Activated CD4-positive, alpha-beta T cell treated with anti-CD3 and anti-CD28 coated beads, Interleukin-2, amount 10 ng/mL, durations not matched to agents 7 days and 5 days (primary cell): Measurements from ENCODE around the gene FBF1. TPM values are rescaled to one million over a fixed set of nuclear protein-coding genes. Genes with fewer than 3 reads are reported as not detected.

ENCODE experiments used
- CTCF ChIA-PET: fragments of 350-600 bp; sonication (Branson Sonifier 250); formaldehyde crosslinking; loops from one replicate; lab custom pipeline; 2021; ENCODE audit warnings: antibody characterized with exemption; lab: Charles Lee
- POLR2A ChIA-PET: fragments of 350-600 bp; sonication (Branson Sonifier 250); formaldehyde crosslinking; loops from one replicate; lab custom pipeline; 2021; ENCODE audit warnings: antibody characterized with exemption; lab: Charles Lee
- DNase-seq: peaks from one replicate; pipeline ENCODE4 v3.0.0-alpha.2; 2020
- H3K27ac Mint-ChIP-seq: one replicate; pipeline ENCODE4 v1.8.0; 2021; ENCODE audit warnings: mild to moderate bottlenecking, moderate library complexity, mixed read lengths
- H3K27me3 Mint-ChIP-seq: one replicate; pipeline ENCODE4 v1.8.0; 2021; ENCODE audit warnings: mixed read lengths
- H3K36me3 Mint-ChIP-seq: one replicate; pipeline ENCODE4 v1.8.0; 2021; ENCODE audit warnings: low read depth, mixed read lengths
- H3K4me1 Mint-ChIP-seq: one replicate; pipeline ENCODE4 v1.8.0; 2021; ENCODE audit warnings: mixed read lengths
- H3K4me3 Mint-ChIP-seq: one replicate; pipeline ENCODE4 v1.8.0; 2021; ENCODE audit warnings: mild to moderate bottlenecking, moderate library complexity, mixed read lengths
- H3K9me3 Mint-ChIP-seq: one replicate; pipeline ENCODE4 v1.8.0; 2021; ENCODE audit warnings: mixed read lengths
- total RNA-seq, 2 experiments: library from RNA; stranded (reverse); gene quantifications; one replicate each; pipeline ENCODE4 v1.2.3, GENCODE V29; 2021

The FBF1 gene
- total RNA-seq: 10 to 100 TPM; 21.7 to 23.5 TPM

GRCh38 chr17:75940727-75941441 lies at the start of gene FBF1:
Gene FBF1, minus strand, starts transcription at chr17:75941042. Its CDS starts 2,893 bp downstream, at chr17:75938149.
- Mint-ChIP-seq H3K4me1 (peaks cover 18% of the 10 kb centered on the region), H3K27ac (peak within 1 kb of the TSS; percentile 89), H3K4me3 (peak within 1 kb of the TSS; percentile 92), H3K27me3 (no peaks in the 10 kb centered on the region), H3K36me3 (peaks cover 3% of the 10 kb centered on the region), H3K9me3 (no peaks in the 10 kb centered on the region)
- CTCF ChIA-PET: interaction anchor here (0.7 to 1.3 kb wide), 6 partner anchors 10 to 59 kb away, joined by 3 to 5 read pairs (median 4); partner anchors contain the start of gene CDK3
- DNase-seq: peak; percentile 92
- POLR2A ChIA-PET: no interaction called here

GRCh38 chr17:75987041-75987440 lies 46.2 kb upstream of the FBF1 start:
- POLR2A ChIA-PET: no interaction called here
- peaks cover 2% of the 10 kb centered on the region for H3K36me3 Mint-ChIP-seq
- peak overlapping the region; percentile 9 for H3K27ac Mint-ChIP-seq
- H3K9me3 Mint-ChIP-seq: no peaks in the 10 kb centered on the region
- no peaks in the 10 kb centered on the region for H3K27me3 Mint-ChIP-seq
- CTCF ChIA-PET: interaction anchor here (0.9 kb wide), 1 partner anchor 44 kb away, joined by 3 read pairs; no protein-coding TSS in a partner anchor
- H3K4me1 Mint-ChIP-seq: peaks cover 3% of the 10 kb centered on the region
- no peak for DNase-seq
- H3K4me3 Mint-ChIP-seq: no peak overlapping the region

- Mint-ChIP-seq H3K4me1 (peaks cover 7% of the 10 kb centered on the region), H3K36me3 (peaks cover 2% of the 10 kb centered on the region), H3K27ac (no peak overlapping the region), H3K9me3 (no peaks in the 10 kb centered on the region), H3K4me3 (no peak overlapping the region), H3K27me3 (no peaks in the 10 kb centered on the region)
- POLR2A ChIA-PET: no interaction called here
- CTCF ChIA-PET: no interaction called here
- DNase-seq: no peak
Measured at GRCh38 chr17:75985986-75986385, 45.1 kb upstream of the FBF1 start.

- peaks cover 15% of the 10 kb centered on the region for H3K4me1 Mint-ChIP-seq
- POLR2A ChIA-PET: interaction anchor here (1.0 kb wide), 1 partner anchor 13 kb away, joined by 3 read pairs; no protein-coding TSS in a partner anchor
- no peak overlapping the region for H3K27ac Mint-ChIP-seq
- no peak for DNase-seq
- CTCF ChIA-PET: interaction anchor here (1.1 to 2.5 kb wide), 3 partner anchors 13 to 20 kb away, joined by 3 to 7 read pairs (median 5); no protein-coding TSS in a partner anchor
- H3K27me3 Mint-ChIP-seq: no peaks in the 10 kb centered on the region
- no peaks in the 10 kb centered on the region for H3K36me3 Mint-ChIP-seq
- no peaks in the 10 kb centered on the region for H3K9me3 Mint-ChIP-seq
- no peak overlapping the region for H3K4me3 Mint-ChIP-seq
Measured at GRCh38 chr17:75983501-75984181, 42.8 kb upstream of the FBF1 start.

GRCh38 chr17:75981019-75981615 lies 40.3 kb upstream of the FBF1 start:
- H3K9me3 Mint-ChIP-seq: no peaks in the 10 kb centered on the region
- ChIA-PET CTCF (interaction anchor here (0.5 to 1.6 kb wide), 8 partner anchors 19 to 1173 kb away, joined by 3 to 7 read pairs (median 4); partner anchors contain the start of genes CDK3 and TRIM65), POLR2A (no interaction called here)
- peak overlapping the region; percentile 98 for H3K27ac Mint-ChIP-seq
- peaks cover 9% of the 10 kb centered on the region for H3K36me3 Mint-ChIP-seq
- no peak for DNase-seq
- H3K4me1 Mint-ChIP-seq: peaks cover 32% of the 10 kb centered on the region
- peak overlapping the region; percentile 91 for H3K4me3 Mint-ChIP-seq
- H3K27me3 Mint-ChIP-seq: no peaks in the 10 kb centered on the region

GRCh38 chr17:75980188-75981018 lies 39.6 kb upstream of the FBF1 start:
- Mint-ChIP-seq H3K4me1 (peaks cover 37% of the 10 kb centered on the region), H3K27me3 (no peaks in the 10 kb centered on the region), H3K4me3 (peak overlapping the region; percentile 91), H3K36me3 (peaks cover 10% of the 10 kb centered on the region), H3K9me3 (no peaks in the 10 kb centered on the region), H3K27ac (peak overlapping the region; percentile 98)
- POLR2A ChIA-PET: interaction anchor here (0.9 kb wide), 1 partner anchor 83 kb away, joined by 6 read pairs; no protein-coding TSS in a partner anchor
- CTCF ChIA-PET: interaction anchor here (0.5 to 1.6 kb wide), 9 partner anchors 18 to 1174 kb away, joined by 3 to 7 read pairs (median 4); partner anchors contain the start of genes CDK3 and TRIM65
- no peak for DNase-seq

GRCh38 chr17:75979705-75980187 lies 38.9 kb upstream of the FBF1 start:
- CTCF ChIA-PET: interaction anchor here (0.8 to 1.6 kb wide), 5 partner anchors 17 to 118 kb away, joined by 4 to 7 read pairs (median 4); partner anchors contain the start of gene TRIM65
- H3K27me3 Mint-ChIP-seq: no peaks in the 10 kb centered on the region
- POLR2A ChIA-PET: interaction anchor here (0.9 kb wide), 1 partner anchor 83 kb away, joined by 6 read pairs; no protein-coding TSS in a partner anchor
- H3K4me3 Mint-ChIP-seq: peak overlapping the region; percentile 91
- no peak for DNase-seq
- peaks cover 10% of the 10 kb centered on the region for H3K36me3 Mint-ChIP-seq
- H3K4me1 Mint-ChIP-seq: peaks cover 37% of the 10 kb centered on the region
- H3K9me3 Mint-ChIP-seq: no peaks in the 10 kb centered on the region
- H3K27ac Mint-ChIP-seq: peak overlapping the region; percentile 98

GRCh38 chr17:75978938-75979704 lies 38.3 kb upstream of the FBF1 start, which contains the start of the genes ACOX1 and TEN1:
Gene ACOX1, minus strand, starts transcription at chr17:75979166. Its CDS starts 93 bp downstream, at chr17:75979073.
Gene TEN1, plus strand, starts transcription at chr17:75979240. Its CDS starts 6,953 bp downstream, at chr17:75986193.
- Mint-ChIP-seq H3K9me3 (no peaks in the 10 kb centered on the region), H3K27me3 (no peaks in the 10 kb centered on the region), H3K27ac (peak within 1 kb of the TSS; percentile 98), H3K36me3 (peaks cover 10% of the 10 kb centered on the region), H3K4me1 (peaks cover 41% of the 10 kb centered on the region), H3K4me3 (peak within 1 kb of the TSS; percentile 91)
- ChIA-PET POLR2A (interaction anchor here (0.6 to 0.7 kb wide), 4 partner anchors 41 to 1537 kb away, joined by 3 to 5 read pairs (median 4); no protein-coding TSS in a partner anchor), CTCF (interaction anchor here (0.6 to 1.6 kb wide), 3 partner anchors 26 to 575 kb away, joined by 3 to 7 read pairs (median 4); partner anchors contain the start of gene TRIM65)
- peak; percentile 98 for DNase-seq

GRCh38 chr17:75976175-75976848 lies 35.5 kb upstream of the FBF1 start:
- POLR2A ChIA-PET: no interaction called here
- Mint-ChIP-seq H3K4me1 (peaks cover 44% of the 10 kb centered on the region), H3K36me3 (peaks cover 26% of the 10 kb centered on the region), H3K4me3 (no peak overlapping the region), H3K9me3 (no peaks in the 10 kb centered on the region), H3K27me3 (no peaks in the 10 kb centered on the region), H3K27ac (peak overlapping the region; percentile 47)
- no peak for DNase-seq
- CTCF ChIA-PET: interaction anchor here (0.5 kb wide), 1 partner anchor 70 kb away, joined by 3 read pairs; no protein-coding TSS in a partner anchor

GRCh38 chr17:75975757-75976174 lies 34.9 kb upstream of the FBF1 start:
- POLR2A ChIA-PET: no interaction called here
- CTCF ChIA-PET: no interaction called here
- H3K9me3 Mint-ChIP-seq: no peaks in the 10 kb centered on the region
- no peak for DNase-seq
- H3K27ac Mint-ChIP-seq: peak overlapping the region; percentile 31
- H3K27me3 Mint-ChIP-seq: no peaks in the 10 kb centered on the region
- H3K36me3 Mint-ChIP-seq: peaks cover 27% of the 10 kb centered on the region
- no peak overlapping the region for H3K4me3 Mint-ChIP-seq
- H3K4me1 Mint-ChIP-seq: peaks cover 39% of the 10 kb centered on the region
